Measurements from ENCODE around the gene GAP43.

GAP43 gene

GRCh38 chr3:115623044-115623868 is at the start of gene GAP43:
Gene GAP43, plus strand, starts transcription at chr3:115623510. Its CDS starts 180 bp downstream, at chr3:115623690.
- no peak for DNase-seq

GRCh38 chr3:115576325-115576875 is 46.9 kb upstream of the GAP43 start:
- no peak for DNase-seq

- DNase-seq = no peak
These were observed 46.3 kb upstream of the GAP43 start for GRCh38 chr3:115577000-115577399.

- DNase-seq = no peak
These were observed 45.0 kb upstream of the GAP43 start for GRCh38 chr3:115578331-115578730.

- no peak for DNase-seq
These were observed 42.7 kb upstream of the GAP43 start for GRCh38 chr3:115580566-115580965.

GRCh38 chr3:115581362-115582135 is 41.8 kb upstream of the GAP43 start:
- DNase-seq = no peak

GRCh38 chr3:115588201-115589115 is 34.9 kb upstream of the GAP43 start:
- no peak for DNase-seq

GRCh38 chr3:115590873-115591272 is 32.4 kb upstream of the GAP43 start:
- no peak for DNase-seq

GRCh38 chr3:115595611-115596275 is 27.6 kb upstream of the GAP43 start:
- no peak for DNase-seq

- no peak for DNase-seq
These were observed 25.1 kb upstream of the GAP43 start for GRCh38 chr3:115598216-115598615.

- DNase-seq = no peak
These were observed 21.1 kb upstream of the GAP43 start for GRCh38 chr3:115602194-115602593.

- DNase-seq = no peak
These were observed 11.7 kb upstream of the GAP43 start for GRCh38 chr3:115611630-115612029.

- DNase-seq = no peak
These were observed 8.1 kb upstream of the GAP43 start for GRCh38 chr3:115615001-115615814.

GRCh38 chr3:115616461-115616860 is 6.8 kb upstream of the GAP43 start:
- no peak for DNase-seq

GRCh38 chr3:115617591-115617990 is 5.7 kb upstream of the GAP43 start:
- DNase-seq = no peak

- DNase-seq = no peak
These were observed 875 bp downstream of the GAP43 start for GRCh38 chr3:115624029-115624741.

GRCh38 chr3:115624901-115625300 is 1.6 kb downstream of the GAP43 start:
- no peak for DNase-seq

- DNase-seq = no peak
These were observed 2.7 kb downstream of the GAP43 start for GRCh38 chr3:115626006-115626409.

GRCh38 chr3:115626721-115627120 is 3.4 kb downstream of the GAP43 start:
- no peak for DNase-seq

Data from GF-D8 (cell line).